GM20000 (cell line): ENCODE results near the gene GNG5.

Source experiments
- DNase-seq: peaks from one replicate; pipeline ENCODE4 v3.0.0; 2012; ENCODE audit warnings: low spot score
- CTCF ChIP-seq: IDR thresholded peaks from 2 replicates; pipeline ENCODE4 v1.5.1; 2012; ENCODE audit warnings: mild to moderate bottlenecking, control low read depth; ENCODE audit errors: extremely low read depth, missing control alignments

Gene GNG5

GRCh38 chr1:84488107-84488506, 18.3 kb downstream of the GNG5 start:
- no peak for DNase-seq
- no peak for TF ChIP-seq CTCF

GRCh38 chr1:84481317-84481716, 25.1 kb downstream of the GNG5 start:
- TF ChIP-seq CTCF: no peak
- no peak for DNase-seq

GRCh38 chr1:84480650-84481049, 25.7 kb downstream of the GNG5 start:
- DNase-seq: no peak
- no peak for TF ChIP-seq CTCF

- TF ChIP-seq CTCF: no peak
These were observed 26.4 kb downstream of the GNG5 start for GRCh38 chr1:84479998-84480397.

GRCh38 chr1:84478876-84479868, 27.2 kb downstream of the GNG5 start, which contains the start of gene RPF1:
Gene RPF1, plus strand, starts transcription at chr1:84479266. Its CDS starts 16 bp downstream, at chr1:84479282.
- TF ChIP-seq CTCF: no peak
- peak; percentile 74 for DNase-seq

More at GRCh38 chr1:84479998-84480397, 26.4 kb downstream of the GNG5 start:
- no peak for DNase-seq

- DNase-seq: no peak
- no peak for TF ChIP-seq CTCF
These were observed 30.2 kb downstream of the GNG5 start for GRCh38 chr1:84476225-84476624.

- TF ChIP-seq CTCF: no peak
- DNase-seq: no peak
These were observed 39.1 kb downstream of the GNG5 start for GRCh38 chr1:84467298-84467697.
